IPS-18c (cell line): ENCODE data around the gene DEPDC5.

ENCODE experiments used
- H3K4me3 ChIP-seq: 2 replicates; pipeline ENCODE4 v1.7.0; 2013; ENCODE audit warnings: low read depth, mild to moderate bottlenecking, low read length, moderate library complexity; ENCODE audit not compliant: insufficient read depth
- H3K9me3 ChIP-seq: one replicate; pipeline ENCODE4 v1.6.1; 2013; ENCODE audit warnings: mild to moderate bottlenecking, low read length, moderate library complexity; ENCODE audit not compliant: control insufficient read depth, insufficient read depth

The DEPDC5 gene

DNA sequence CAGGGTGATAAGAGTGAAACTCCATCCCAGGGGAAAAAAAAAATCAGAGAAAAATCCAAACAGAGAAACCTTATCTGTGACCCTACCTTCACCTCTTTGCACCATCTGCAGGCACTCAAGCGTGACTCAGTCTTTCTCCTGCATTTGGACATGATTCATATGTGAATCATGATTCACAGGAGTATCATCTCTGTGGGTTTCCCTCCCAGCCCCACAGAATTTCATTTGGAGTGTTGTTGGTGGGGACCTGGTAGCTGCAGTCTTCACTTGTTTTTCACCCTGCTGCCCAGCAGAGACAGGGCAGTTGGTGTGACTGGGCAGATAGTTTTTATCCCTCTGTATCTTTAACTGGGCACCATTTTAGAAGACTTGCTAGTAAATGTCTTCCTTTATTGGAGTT lies 75.7 kb downstream of the DEPDC5 start:
- Histone ChIP-seq H3K4me3 (no peak overlapping the region), H3K9me3 (no peaks in the 10 kb centered on the region)

DNA sequence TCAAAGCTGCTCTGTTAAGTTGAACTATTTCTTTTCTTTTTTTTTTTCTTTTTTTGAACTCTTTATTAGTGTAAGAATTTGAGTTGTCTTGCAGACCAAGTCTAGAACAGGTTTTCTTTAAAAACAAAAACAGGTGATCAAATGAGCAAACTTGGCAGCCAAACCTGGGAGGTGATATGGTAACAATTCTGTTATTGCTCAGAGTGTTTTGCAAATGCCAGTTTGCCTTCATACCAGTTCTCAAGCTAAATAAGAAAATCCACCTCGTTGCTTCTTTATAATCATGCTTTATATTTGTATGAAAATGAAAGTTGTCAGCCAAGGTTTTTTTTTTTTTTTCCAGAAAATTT lies 76.9 kb downstream of the DEPDC5 start:
- Histone ChIP-seq H3K4me3 (no peak overlapping the region), H3K9me3 (no peaks in the 10 kb centered on the region)

DNA sequence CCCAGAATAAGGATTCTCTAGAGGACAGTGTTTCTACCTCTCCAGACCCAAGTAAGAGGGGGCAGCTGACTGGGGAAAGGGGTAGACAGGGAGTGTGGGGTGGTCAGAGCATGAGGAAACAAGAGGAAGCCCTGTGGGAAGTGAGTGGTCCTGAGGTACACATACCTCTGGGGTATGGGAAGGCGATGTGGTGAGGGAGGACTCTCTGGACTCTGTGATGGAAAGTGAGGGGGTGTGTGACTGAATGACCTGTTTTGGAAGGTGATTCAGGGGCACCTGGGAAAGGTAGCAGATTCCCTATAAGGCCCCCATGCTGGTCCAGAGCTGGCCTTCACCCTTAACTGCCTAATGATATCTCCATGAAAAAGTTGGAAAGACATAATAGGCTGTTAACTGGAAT lies 80.1 kb downstream of the DEPDC5 start:
- H3K9me3 ChIP-seq: no peaks in the 10 kb centered on the region
- no peak overlapping the region for H3K4me3 ChIP-seq

DNA sequence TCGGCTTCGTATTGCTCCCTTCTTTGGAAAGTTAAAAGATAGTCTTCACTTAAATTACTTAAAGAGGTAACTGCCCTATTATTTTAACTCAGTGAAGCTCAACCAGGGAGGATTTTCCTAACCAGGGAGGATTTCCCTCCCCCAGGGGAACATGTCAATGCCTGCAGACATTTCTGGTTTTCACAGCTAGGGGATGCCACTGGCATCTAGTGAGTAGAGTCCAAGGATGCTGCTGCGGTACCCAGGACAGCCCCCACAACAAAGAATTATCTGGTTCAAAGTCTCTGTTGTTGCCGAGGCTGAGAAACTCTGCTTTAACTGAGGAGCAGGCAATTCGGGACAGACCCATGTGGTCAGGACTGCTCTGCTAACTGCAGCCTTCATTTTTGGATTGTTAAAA lies 82.2 kb downstream of the DEPDC5 start:
- H3K4me3 ChIP-seq: no peak overlapping the region
- H3K9me3 ChIP-seq: no peaks in the 10 kb centered on the region

DNA sequence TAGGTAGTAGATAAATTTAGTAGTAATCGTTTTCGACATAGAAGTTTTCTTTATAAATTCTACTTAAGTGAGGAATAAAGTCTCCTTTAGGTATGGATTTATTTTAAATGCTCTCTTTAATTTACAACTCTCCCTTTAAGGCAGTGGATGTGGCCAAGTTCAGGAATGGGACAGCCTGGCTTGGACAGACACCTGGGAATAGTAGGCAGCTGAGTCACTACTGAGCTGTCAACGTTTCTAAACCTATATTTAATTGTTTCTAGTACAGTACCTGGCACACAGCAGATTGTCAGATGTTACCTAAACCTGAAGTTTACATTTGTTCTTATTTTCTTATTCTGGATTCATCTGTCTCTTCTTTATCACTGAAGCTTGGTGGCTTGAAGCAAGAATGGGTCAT lies 85.1 kb downstream of the DEPDC5 start:
- Histone ChIP-seq H3K9me3 (no peaks in the 10 kb centered on the region), H3K4me3 (no peak overlapping the region)

DNA sequence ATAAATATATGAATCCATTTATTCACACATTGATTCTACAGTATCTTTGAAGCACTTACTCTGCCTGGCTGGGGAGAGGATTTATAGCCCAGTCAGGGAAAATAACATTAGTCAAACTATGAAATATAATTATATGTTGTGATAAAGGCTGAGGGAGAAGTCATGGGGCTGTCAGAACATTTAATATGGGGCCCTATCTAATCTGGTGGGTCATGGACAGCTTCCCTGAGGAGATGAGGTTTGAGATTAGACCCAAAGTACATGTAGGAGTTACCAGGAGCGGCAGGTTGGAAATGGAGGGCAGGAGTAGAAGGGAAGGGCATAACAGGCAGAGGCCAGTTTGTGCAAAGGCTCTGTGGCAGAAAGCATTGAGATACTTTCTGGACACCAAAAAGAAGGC lies 86.2 kb downstream of the DEPDC5 start:
- no peak overlapping the region for H3K4me3 ChIP-seq
- H3K9me3 ChIP-seq: no peaks in the 10 kb centered on the region

- Histone ChIP-seq H3K4me3 (no peak overlapping the region), H3K9me3 (no peaks in the 10 kb centered on the region)
Measured at GRCh38 chr22:31840585-31840984, 86.8 kb downstream of the DEPDC5 start.

GRCh38 chr22:31841078-31841827 lies 87.4 kb downstream of the DEPDC5 start:
- no peak overlapping the region for H3K4me3 ChIP-seq
- no peaks in the 10 kb centered on the region for H3K9me3 ChIP-seq

GRCh38 chr22:31843526-31843925 lies 89.7 kb downstream of the DEPDC5 start:
- no peak overlapping the region for H3K4me3 ChIP-seq
- peaks cover 6% of the 10 kb centered on the region for H3K9me3 ChIP-seq

DNA sequence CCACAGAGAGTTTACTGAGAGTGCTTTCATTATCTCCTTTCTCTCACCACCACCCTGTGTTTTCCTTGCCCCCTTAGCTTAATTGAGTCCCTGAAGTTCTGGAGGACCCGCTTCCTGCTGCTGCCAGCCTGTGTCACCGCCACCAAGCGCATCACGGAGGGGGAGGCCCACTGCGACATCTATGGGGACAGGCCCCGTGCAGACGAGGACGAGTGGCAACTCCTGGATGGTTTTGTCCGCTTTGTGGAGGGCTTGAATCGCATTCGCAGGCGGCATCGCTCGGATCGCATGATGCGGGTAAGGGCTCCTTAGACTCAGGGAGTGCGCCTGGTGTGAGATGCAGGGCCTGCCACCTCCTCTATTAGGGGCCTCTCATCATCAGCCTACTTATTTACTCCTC lies 91.1 kb downstream of the DEPDC5 start:
- no peak overlapping the region for H3K4me3 ChIP-seq
- H3K9me3 ChIP-seq: peaks cover 9% of the 10 kb centered on the region

DNA sequence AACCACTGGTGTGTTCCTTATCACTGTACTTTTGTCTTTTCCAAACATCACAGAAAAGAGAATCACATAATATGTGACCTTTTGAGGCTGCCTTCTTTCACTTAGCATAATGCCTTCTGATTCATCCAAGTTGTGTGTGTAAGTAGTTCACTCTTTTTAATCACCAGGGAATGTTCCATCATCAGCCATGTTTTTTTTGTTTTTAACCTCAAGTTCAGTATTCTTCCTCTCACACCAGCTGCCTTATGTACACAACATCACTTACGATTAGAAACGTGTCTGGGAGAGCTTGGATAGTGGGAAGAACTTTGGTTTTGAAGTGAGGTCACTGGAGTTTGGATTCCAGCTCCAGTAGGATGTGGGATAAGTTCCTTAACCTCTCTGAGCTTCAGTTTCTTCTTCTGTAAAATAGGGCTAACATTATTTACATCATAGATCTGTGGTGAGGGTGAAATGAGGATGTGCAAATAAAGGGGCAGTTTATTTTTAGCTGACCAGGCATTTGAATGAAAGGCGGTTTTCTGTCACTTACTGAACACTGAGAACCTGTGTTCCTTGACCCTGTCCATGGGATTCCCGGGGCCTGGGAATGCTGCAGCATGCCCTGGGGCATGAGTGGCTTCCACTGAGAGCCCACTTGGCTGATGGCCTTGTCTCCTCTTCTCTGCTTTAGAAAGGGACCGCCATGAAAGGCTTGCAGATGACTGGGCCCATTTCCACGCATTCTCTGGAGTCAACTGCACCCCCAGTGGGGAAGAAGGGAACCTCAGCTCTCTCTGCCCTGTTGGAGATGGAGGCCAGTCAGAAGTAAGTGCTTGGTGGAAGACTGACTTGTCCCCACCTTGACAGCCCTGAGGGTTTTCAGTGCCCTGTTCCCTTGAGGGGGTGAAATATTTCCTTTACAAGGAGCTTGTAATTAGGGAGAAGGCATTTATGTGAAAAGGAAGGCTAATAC lies 92.6 kb downstream of the DEPDC5 start:
- H3K4me3 ChIP-seq: no peak overlapping the region
- H3K9me3 ChIP-seq: peaks cover 9% of the 10 kb centered on the region

DNA sequence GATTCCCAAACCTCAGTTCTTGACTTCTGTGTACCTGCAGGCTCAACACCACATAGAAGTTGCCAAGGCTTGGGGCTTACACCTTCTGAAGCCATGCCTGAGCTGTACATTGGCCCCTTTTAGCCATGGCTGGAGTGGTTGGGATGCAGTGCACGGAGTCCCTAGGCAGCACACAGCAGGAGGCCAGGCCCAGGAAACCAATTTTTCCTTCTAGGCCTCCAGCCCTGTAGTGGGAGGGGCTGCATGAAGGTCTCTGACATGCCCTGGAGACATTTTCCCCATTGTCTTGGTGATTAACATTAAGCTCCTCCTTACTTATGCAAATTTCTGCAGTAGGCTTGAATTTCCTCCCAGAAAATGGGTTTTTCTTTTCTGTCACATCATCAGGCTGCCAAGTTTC lies 94.6 kb downstream of the DEPDC5 start:
- H3K9me3 ChIP-seq: peaks cover 9% of the 10 kb centered on the region

DNA sequence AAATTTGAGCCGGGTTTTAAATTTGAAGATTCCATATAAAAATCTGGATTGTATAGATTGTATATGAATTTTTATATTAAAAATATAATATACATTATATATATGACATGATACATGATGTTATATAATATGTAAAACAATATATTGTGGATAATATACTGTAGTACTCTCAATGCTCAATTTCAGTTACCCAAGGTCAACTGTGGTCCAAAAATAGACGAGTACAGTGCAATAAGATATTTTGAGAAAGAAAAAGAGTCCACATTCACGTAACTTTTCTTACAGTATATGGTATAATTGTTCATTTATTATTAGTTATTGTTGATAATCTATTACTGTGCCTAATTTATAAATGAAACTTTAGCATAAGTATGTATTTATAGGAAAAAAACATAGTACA lies 96.3 kb downstream of the DEPDC5 start:
- Histone ChIP-seq H3K4me3 (no peak overlapping the region), H3K9me3 (peaks cover 9% of the 10 kb centered on the region)

More for the DNA sequence above, 94.6 kb downstream of the DEPDC5 start:
- H3K4me3 ChIP-seq: no peak overlapping the region

DNA sequence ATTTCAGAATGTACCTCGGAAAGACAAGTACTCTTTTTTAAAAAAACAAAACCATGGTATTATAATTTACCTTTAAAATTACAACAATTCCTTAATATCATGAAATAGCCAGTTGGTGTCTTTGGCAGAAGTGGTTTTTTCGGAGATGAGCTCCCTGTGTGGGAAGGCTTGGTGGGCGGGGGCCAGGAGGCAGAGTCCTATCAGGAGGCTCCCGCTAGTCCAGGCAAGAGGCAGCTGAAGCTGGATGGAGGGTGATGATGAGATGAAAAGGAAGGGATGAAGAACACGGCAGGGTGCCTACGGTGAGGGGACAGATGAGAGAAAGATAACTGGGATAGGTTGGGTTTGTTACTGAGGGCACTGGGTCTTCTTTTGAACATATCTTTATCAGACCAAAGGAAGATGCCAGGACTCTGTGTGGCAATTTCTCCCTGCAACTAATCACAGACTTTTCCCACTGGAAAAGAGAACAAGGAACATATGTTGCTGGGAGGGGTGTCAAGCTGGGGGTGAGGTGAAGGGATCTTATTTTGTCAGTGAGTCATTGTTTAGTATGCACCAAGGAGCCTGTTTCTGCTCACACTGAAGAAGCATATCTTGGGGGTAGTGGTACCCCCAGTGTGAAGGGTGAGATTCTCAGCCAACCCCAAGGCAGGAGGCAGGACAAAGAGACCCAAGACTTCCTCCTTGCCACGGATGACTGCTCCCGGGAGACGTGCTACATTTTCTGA lies 99.0 kb downstream of the DEPDC5 start:
- peaks cover 7% of the 10 kb centered on the region for H3K9me3 ChIP-seq
- H3K4me3 ChIP-seq: no peak overlapping the region

DNA sequence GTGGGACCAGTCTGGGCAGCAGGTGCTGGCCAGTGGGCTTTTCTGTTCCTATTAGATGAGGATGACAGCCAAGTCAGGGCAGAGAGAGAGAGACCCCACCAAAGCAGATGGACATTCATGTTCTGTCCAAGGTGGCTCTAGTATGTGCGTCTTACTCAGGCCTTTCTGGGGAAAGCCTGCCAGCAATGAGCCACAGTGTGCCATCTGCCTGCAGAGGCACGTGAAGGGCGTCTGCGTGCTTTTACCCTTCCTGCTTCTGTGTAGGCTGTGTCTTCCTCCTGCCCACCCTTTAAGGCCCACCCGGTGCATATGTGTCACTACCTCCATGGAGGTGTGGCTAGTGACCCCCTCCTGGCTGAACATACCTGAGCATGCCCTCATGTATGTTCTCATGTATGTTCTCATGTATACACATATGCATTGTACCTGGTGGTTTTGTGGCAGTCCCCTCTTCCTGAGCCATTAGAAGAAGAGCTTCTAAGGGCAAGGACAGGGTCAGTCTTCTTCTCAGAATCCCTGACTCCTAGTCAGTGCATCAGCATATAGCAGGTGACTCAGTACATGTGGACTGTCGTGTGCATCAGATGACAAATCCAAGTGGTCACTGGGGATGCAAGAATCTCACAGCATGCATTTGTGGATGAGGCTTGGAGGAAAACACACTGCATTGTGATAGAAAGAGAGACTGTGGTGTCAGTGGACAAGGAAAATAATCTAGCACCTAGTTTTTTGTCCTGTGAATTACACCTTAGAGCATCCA lies 100.1 kb downstream of the DEPDC5 start:
- Histone ChIP-seq H3K9me3 (no peaks in the 10 kb centered on the region), H3K4me3 (no peak overlapping the region)

- no peak overlapping the region for H3K4me3 ChIP-seq
- H3K9me3 ChIP-seq: no peaks in the 10 kb centered on the region
Measured at GRCh38 chr22:31857247-31857646, 103.4 kb downstream of the DEPDC5 start.

GRCh38 chr22:31861226-31861840 lies 107.5 kb downstream of the DEPDC5 start:
- no peak overlapping the region for H3K4me3 ChIP-seq
- no peaks in the 10 kb centered on the region for H3K9me3 ChIP-seq
